Prostate gland (tissue), 2 donors: ENCODE results near the gene DDI2. TPM values are rescaled to one million over a fixed set of nuclear protein-coding genes. Genes with fewer than 3 reads are reported as not detected.

Experiments
- DNase-seq: peaks from one replicate; pipeline ENCODE4 v3.0.0-alpha.2; 2019; ENCODE audit warnings: low spot score
- H3K27ac ChIP-seq, 2 donors: fragments of 200-600 bp; sonication (generic); 2 replicates each; pipeline ENCODE4 v1.5.1; 2017 to 2019
- H3K27me3 ChIP-seq: fragments of 200-600 bp; sonication (generic); replicated peaks from 2 replicates; pipeline ENCODE4 v1.5.1; 2019; ENCODE audit not compliant: insufficient read depth
- H3K36me3 ChIP-seq, 2 donors: fragments of 200-600 bp; sonication (generic); 1 replicate in 1 of 2; 2 replicates in 1 of 2; pipeline versions ENCODE4 v1.5.1 to v1.8.1; 2017 to 2019
- H3K4me1 ChIP-seq: fragments of 200-600 bp; sonication (generic); replicated peaks from 2 replicates; pipeline ENCODE4 v1.5.1; 2019
- H3K4me3 ChIP-seq, 2 donors: fragments of 200-600 bp; sonication (generic); 2 replicates each; pipeline ENCODE4 v1.5.1; 2017 to 2019
- H3K9me3 ChIP-seq: fragments of 200-600 bp; sonication (generic); 2 replicates; pipeline ENCODE4 v1.5.1; 2017
- POLR2A ChIP-seq: fragments of 450-650 bp; IDR thresholded peaks from one replicate; pipeline ENCODE4 v1.6.1; 2016; ENCODE audit warnings: antibody characterized with exemption, mild to moderate bottlenecking
- POLR2AphosphoS5 ChIP-seq: sonication (generic); formaldehyde crosslinking; IDR thresholded peaks from one replicate; pipeline ENCODE4 v1.6.1; 2017; ENCODE audit warnings: antibody characterized with exemption
- WGBS: methylation state at CpG from one replicate; pipeline ENCODE4 v1.1.5; 2018; 5-methylcytosine and 5-hydroxymethylcytosine counted together
- intact Hi-C: fragments of 100-400 bp; cut with DNase I; formaldehyde crosslinking; loops from one replicate; pipeline ENCODE4 v1.14.2; 2022
- total RNA-seq, 2 donors: library from RNA; depleted of rRNA; stranded (reverse); fragments of >200 nt; gene quantifications; one replicate each; pipeline ENCODE4 v1.1.0, GENCODE V29; 2016
- TF ChIP-seq, protein P1 (sequence below), 4 experiments: fragments of 200-600 bp in 2 of 4; fragments of 450-650 bp in 2 of 4; sonication (generic) in 2 of 4; IDR thresholded peaks; 1 replicate in 3 of 4; 2 replicates in 1 of 4; pipeline ENCODE4 v1.5.1; 2016 to 2019; ENCODE audit warnings: antibody characterized with exemption in 4 of 4, mild to moderate bottlenecking in 2 of 4, moderate library complexity in 2 of 4

DDI2 gene
- total RNA-seq, 2 donors from 2014 or later, result 47.5 to 58.4 TPM

DNA sequence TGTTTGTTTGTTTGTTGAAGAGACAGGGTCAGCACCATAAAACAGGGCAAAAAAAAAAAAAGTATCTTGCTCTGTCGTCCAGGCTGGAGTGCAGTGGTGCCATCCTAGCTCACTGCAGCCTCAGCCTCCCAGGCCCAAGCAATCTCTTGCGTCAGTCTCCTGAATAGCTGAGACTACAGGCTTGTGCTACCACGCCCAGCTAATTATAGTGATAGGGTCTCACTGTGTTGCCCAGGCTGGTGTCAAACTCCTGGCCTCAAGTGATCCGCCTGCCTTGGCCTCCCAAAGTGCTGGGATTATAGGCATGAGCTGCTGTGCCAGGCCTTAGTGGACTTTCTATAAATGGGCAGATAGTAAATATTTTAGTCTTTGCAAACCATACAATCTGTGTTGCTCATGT, 19.2 kb downstream of the DDI2 start:
- H3K27ac ChIP-seq, result no peak overlapping the region
- no peak overlapping the region for H3K4me3 ChIP-seq
- DNase-seq, result no peak
- H3K36me3 ChIP-seq, result peaks cover 9 to 18% of the 10 kb centered on the region in 2 donors
- WGBS, result 84% methylated on average over 4 of the region's 4 CpGs
- intact Hi-C loops, result no loop called here
- no peaks in the 10 kb centered on the region for H3K27me3 ChIP-seq
- no peaks in the 10 kb centered on the region for H3K9me3 ChIP-seq
- no peaks in the 10 kb centered on the region for H3K4me1 ChIP-seq
- TF ChIP-seq POLR2A (no peak), POLR2AphosphoS5 (no peak)
- TF ChIP-seq, protein P1, sequence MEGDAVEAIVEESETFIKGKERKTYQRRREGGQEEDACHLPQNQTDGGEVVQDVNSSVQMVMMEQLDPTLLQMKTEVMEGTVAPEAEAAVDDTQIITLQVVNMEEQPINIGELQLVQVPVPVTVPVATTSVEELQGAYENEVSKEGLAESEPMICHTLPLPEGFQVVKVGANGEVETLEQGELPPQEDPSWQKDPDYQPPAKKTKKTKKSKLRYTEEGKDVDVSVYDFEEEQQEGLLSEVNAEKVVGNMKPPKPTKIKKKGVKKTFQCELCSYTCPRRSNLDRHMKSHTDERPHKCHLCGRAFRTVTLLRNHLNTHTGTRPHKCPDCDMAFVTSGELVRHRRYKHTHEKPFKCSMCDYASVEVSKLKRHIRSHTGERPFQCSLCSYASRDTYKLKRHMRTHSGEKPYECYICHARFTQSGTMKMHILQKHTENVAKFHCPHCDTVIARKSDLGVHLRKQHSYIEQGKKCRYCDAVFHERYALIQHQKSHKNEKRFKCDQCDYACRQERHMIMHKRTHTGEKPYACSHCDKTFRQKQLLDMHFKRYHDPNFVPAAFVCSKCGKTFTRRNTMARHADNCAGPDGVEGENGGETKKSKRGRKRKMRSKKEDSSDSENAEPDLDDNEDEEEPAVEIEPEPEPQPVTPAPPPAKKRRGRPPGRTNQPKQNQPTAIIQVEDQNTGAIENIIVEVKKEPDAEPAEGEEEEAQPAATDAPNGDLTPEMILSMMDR (IDR thresholded peaks at IDR 0.05), result no peak

DNA sequence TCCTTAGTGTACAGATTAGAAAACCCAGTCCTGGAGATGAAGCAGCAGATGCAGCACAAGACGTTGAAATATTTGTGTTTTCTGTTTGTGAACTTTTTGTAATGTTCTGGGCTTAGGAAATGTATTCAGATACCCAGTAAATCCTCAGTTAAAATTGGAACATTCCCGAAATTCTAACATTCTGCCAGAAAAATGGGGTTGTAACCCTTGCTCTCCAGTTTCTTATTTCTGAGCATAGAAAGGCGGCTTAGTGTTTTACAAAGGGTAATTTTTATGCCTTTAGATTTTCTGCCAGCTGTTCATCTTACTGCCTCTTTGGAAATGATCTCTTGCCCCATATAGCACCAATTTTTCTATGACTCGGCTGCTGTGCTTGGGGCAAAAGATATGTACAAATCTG, 20.6 kb downstream of the DDI2 start:
- no peaks in the 10 kb centered on the region for H3K27me3 ChIP-seq
- no peak overlapping the region for H3K4me3 ChIP-seq
- no peaks in the 10 kb centered on the region for H3K9me3 ChIP-seq
- WGBS, result 81% methylated on average over 4 of the region's 4 CpGs
- peaks cover 9 to 18% of the 10 kb centered on the region in 2 donors for H3K36me3 ChIP-seq
- H3K4me1 ChIP-seq, result no peaks in the 10 kb centered on the region
- no peak for DNase-seq
- no peak for TF ChIP-seq POLR2AphosphoS5
- intact Hi-C loops, result no loop called here
- H3K27ac ChIP-seq, result no peak overlapping the region

DNA sequence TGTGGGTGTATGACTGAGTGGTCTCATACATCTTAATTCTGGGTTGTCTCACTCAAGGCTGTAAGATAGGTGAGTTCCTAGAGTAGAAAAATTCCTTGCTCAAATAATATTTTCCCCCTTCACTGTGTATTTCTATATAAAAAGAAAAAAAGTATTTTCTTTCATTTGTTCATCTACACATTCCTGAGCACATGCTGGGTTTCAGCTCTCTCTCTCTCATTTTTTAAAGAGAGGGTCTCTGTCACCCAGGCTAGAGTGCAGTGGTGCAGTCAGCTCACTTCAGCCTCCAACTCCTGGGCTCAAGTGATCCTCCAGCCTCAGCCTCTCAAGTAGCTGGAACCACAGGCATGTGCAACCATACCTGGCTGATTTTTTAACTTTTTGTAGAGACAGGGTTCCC, 22.0 kb downstream of the DDI2 start:
- Histone ChIP-seq H3K36me3 (peaks cover 0 to 9% of the 10 kb centered on the region in 2 donors), H3K4me3 (no peak overlapping the region), H3K9me3 (no peaks in the 10 kb centered on the region), H3K4me1 (no peaks in the 10 kb centered on the region), H3K27ac (no peak overlapping the region), H3K27me3 (no peaks in the 10 kb centered on the region)
- TF ChIP-seq, protein P1 (IDR thresholded peaks at IDR 0.05), result no peak
- no peak for TF ChIP-seq POLR2A
- TF ChIP-seq POLR2AphosphoS5, result no peak
- DNase-seq, result no peak
- intact Hi-C loops, result no loop called here

DNA sequence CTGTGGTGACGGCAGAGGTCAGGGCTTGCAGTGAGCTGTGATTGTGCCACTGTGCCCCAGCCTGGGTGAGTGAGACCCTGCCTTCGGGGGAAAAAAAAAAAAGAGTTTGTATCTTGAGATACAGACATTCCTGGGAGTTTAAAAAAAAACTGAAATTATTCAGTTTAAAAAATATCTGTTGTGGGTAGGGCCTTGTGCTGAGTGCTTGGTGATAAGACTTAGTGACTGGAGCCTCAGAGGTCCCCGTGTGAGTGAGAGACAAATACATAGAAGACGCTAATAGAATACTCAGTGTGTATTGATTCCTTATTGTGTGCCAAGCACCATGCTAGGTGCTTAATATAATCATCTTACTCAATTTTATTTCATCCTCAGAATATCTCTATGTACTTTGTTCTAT, 22.7 kb downstream of the DDI2 start:
- 94% methylated on average over 4 of the region's 4 CpGs for WGBS
- peaks cover under 1 to 4% of the 10 kb centered on the region in 2 donors for H3K36me3 ChIP-seq
- no peaks in the 10 kb centered on the region for H3K27me3 ChIP-seq
- TF ChIP-seq POLR2A (no peak), POLR2AphosphoS5 (no peak)
- TF ChIP-seq, protein P1 (IDR thresholded peaks at IDR 0.05), result no peak
- no peak overlapping the region for H3K27ac ChIP-seq
- no peak overlapping the region for H3K4me3 ChIP-seq
- no peak for DNase-seq
- no peaks in the 10 kb centered on the region for H3K9me3 ChIP-seq
- intact Hi-C loops, result no loop called here
- no peaks in the 10 kb centered on the region for H3K4me1 ChIP-seq

DNA sequence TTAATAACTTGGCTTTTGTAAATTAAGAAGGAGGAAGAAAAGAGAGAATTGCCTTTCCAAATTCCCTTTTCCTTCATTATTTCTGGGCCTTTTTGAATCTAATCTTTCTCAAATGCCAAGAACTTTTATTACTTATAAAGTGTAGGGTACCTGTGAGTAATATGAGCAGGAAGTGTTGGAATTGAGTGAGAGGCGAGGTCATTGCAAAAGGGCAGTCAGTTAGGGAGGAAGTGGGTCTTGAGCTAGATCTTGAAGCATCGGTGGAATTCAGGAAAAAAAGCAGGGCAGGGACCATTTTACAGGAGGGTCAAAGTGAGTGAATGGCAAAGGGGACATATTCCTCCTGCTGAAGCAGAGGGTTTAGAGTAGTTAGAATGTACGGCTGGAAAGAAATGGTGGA, 23.4 kb downstream of the DDI2 start:
- no peak for TF ChIP-seq POLR2A
- no peak for TF ChIP-seq POLR2AphosphoS5
- TF ChIP-seq, protein P1 (IDR thresholded peaks at IDR 0.05), result no peak
- H3K36me3 ChIP-seq, result peaks cover 0 to 4% of the 10 kb centered on the region in 2 donors
- no peaks in the 10 kb centered on the region for H3K27me3 ChIP-seq
- no peak overlapping the region for H3K27ac ChIP-seq
- DNase-seq, result no peak
- WGBS, result 92% methylated on average over 3 of the region's 3 CpGs
- H3K4me3 ChIP-seq, result no peak overlapping the region
- no peaks in the 10 kb centered on the region for H3K9me3 ChIP-seq
- no peaks in the 10 kb centered on the region for H3K4me1 ChIP-seq
- intact Hi-C loops, result no loop called here
